ENCODE results near the gene RELT.

DNA sequence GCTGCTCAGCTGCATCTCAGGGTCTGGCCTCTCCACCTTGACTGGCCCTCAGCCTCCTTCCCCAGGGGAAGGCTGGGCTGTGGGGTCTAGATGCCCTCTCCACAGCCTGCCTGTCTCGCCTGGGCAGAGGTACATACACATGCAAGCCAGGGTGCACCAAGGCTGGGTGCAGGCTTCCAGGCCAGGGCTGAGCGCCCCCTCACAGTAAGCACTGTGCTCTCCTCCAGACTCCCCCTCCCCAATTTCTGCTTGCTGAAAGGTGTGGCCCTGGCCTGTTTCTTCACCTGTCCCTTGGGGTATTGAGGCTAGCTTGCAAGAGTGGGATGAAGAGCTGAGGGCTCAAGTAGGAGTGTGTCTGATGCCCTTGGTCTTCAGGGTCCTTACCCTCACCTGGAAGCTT, 22.5 kb downstream of the RELT start:
- TF ChIP-seq EZH2 (IDR thresholded peaks at IDR 0.05) = no peak
- TF ChIP-seq POLR2AphosphoS5 (IDR thresholded peaks at IDR 0.05; ENCODE audit: borderline replicate concordance, low read depth, low read length) = no peak

All from SK-N-MC (cell line).